GM11168 (cell line): ENCODE results near the gene CMIP.

Experiments used
- in situ Hi-C: fragments of 300-500 bp; cut with MboI; formaldehyde crosslinking; loops from one replicate; pipeline ENCODE4 v1.12.0; 2022; ENCODE audit warnings: low sequenced_read_pairs; ENCODE audit not compliant: unreplicated experiment

The CMIP gene

GRCh38 chr16:81609323-81609892 is 164.8 kb downstream of the CMIP start:
- in situ Hi-C loops: no loop called here

GRCh38 chr16:81610144-81610842 is 165.7 kb downstream of the CMIP start:
- in situ Hi-C loops: no loop called here

GRCh38 chr16:81610936-81611335 is 166.3 kb downstream of the CMIP start:
- in situ Hi-C loops: no loop called here

- in situ Hi-C loops: no loop called here
Measured at GRCh38 chr16:81611721-81612120, 167.1 kb downstream of the CMIP start.

GRCh38 chr16:81612351-81613163 is 167.9 kb downstream of the CMIP start:
- in situ Hi-C loops: no loop called here

GRCh38 chr16:81614171-81614570 is 169.6 kb downstream of the CMIP start:
- in situ Hi-C loops: no loop called here

GRCh38 chr16:81614654-81615359 is 170.2 kb downstream of the CMIP start:
- in situ Hi-C loops: no loop called here

- in situ Hi-C loops: no loop called here
Measured at GRCh38 chr16:81615411-81615810, 170.8 kb downstream of the CMIP start.

GRCh38 chr16:81615833-81616232 is 171.2 kb downstream of the CMIP start:
- in situ Hi-C loops: no loop called here

- in situ Hi-C loops: no loop called here
Measured at GRCh38 chr16:81616321-81617020, 171.9 kb downstream of the CMIP start.

GRCh38 chr16:81617021-81617346 is 172.4 kb downstream of the CMIP start:
- in situ Hi-C loops: no loop called here

GRCh38 chr16:81618187-81618586 is 173.6 kb downstream of the CMIP start:
- in situ Hi-C loops: no loop called here

GRCh38 chr16:81618661-81619060 is 174.1 kb downstream of the CMIP start:
- in situ Hi-C loops: no loop called here

GRCh38 chr16:81620029-81620428 is 175.4 kb downstream of the CMIP start:
- in situ Hi-C loops: loop anchor here (10.0 kb wide), 1 partner anchor 215 kb away; no protein-coding TSS in a partner anchor

- in situ Hi-C loops: loop anchor here (10.0 kb wide), 1 partner anchor 216 kb away; no protein-coding TSS in a partner anchor
Measured at GRCh38 chr16:81620796-81621195, 176.2 kb downstream of the CMIP start.

GRCh38 chr16:81621496-81621895 is 176.9 kb downstream of the CMIP start:
- in situ Hi-C loops: loop anchor here (10.0 kb wide), 1 partner anchor 217 kb away; no protein-coding TSS in a partner anchor

- in situ Hi-C loops: loop anchor here (10.0 kb wide), 1 partner anchor 219 kb away; no protein-coding TSS in a partner anchor
Measured at GRCh38 chr16:81623365-81624102, 178.9 kb downstream of the CMIP start.

- in situ Hi-C loops: loop anchor here (10.0 kb wide), 1 partner anchor 220 kb away; no protein-coding TSS in a partner anchor
Measured at GRCh38 chr16:81624403-81624759, 179.8 kb downstream of the CMIP start.
